T-cell (primary cell): ENCODE measurements around the gene RRP7A. TPM values are rescaled to one million over a fixed set of nuclear protein-coding genes. Genes with fewer than 3 reads are reported as not detected.
A peak's percentile ranks its signal among the peaks of the same experiment; 100 is the strongest.
"Not testable (repeated sequence)": the region's sequence is repeated elsewhere in the genome, so short reads cannot be mapped to it uniquely, and the experiment has no call there.

Experiments used
- ATAC-seq, 4 experiments: fragments of 200-7000 bp in 3 of 4; fragments of 150-1000 bp in 1 of 4; cut with Tn5 transposase; replicated peaks in 1 of 4; 1 replicate in 3 of 4; 2 replicates in 1 of 4; pipeline ENCODE4 v1.10.0; 2021; ENCODE audit warnings: moderate library complexity in 3 of 4, mild to moderate bottlenecking in 2 of 4, moderate number of reproducible peaks in 1 of 4
- CTCF ChIA-PET, 2 donors: fragments of 300-600 bp; sonication (Branson Sonifier 250); formaldehyde crosslinking; loops; one replicate each; lab custom pipeline; 2022; ENCODE audit warnings: antibody characterized with exemption in 2 of 2; lab: Charles Lee
- POLR2A ChIA-PET, 2 donors: fragments of 300-600 bp; sonication (Branson Sonifier 250); formaldehyde crosslinking; loops; one replicate each; lab custom pipeline; 2022; ENCODE audit warnings: antibody characterized with exemption in 2 of 2; lab: Charles Lee
- DNase-seq, 35 experiments: peaks; one replicate each; pipeline versions ENCODE4 v3.0.0 to v3.0.0-alpha.2; 2013 to 2023
- H3K27ac ChIP-seq: one replicate; pipeline ENCODE4 v1.5.1; 2013; ENCODE audit warnings: low read length
- H3K27me3 ChIP-seq, 2 experiments: replicated peaks in 1 of 2; 1 replicate in 1 of 2; 2 replicates in 1 of 2; pipeline versions ENCODE4 v1.6.1 to v1.7.0; 2013; ENCODE audit warnings: low read length in 1 of 2, mixed read lengths in 1 of 2; ENCODE audit not compliant: control insufficient read depth in 2 of 2, insufficient read depth in 2 of 2; ENCODE audit errors: extremely low read depth in 1 of 2
- H3K36me3 ChIP-seq, 2 donors: 1 replicate in 1 of 2; 2 replicates in 1 of 2; pipeline versions ENCODE4 v1.6.1 to v1.7.0; 2013; ENCODE audit warnings: low read length in 1 of 2; ENCODE audit not compliant: control insufficient read depth in 2 of 2, insufficient read depth in 1 of 2; ENCODE audit errors: extremely low read depth in 1 of 2
- H3K4me1 ChIP-seq, 2 experiments: 1 replicate in 1 of 2; 2 replicates in 1 of 2; pipeline versions ENCODE4 v1.6.1 to v1.7.0; 2013; ENCODE audit warnings: low read length in 2 of 2, mixed read lengths in 1 of 2; ENCODE audit not compliant: insufficient read depth in 2 of 2, control insufficient read depth in 1 of 2; ENCODE audit errors: extremely low read depth in 1 of 2
- H3K4me3 ChIP-seq, 2 donors: 1 replicate in 1 of 2; 2 replicates in 1 of 2; pipeline versions ENCODE4 v1.5.1 to v1.7.0; 2013; ENCODE audit warnings: mild to moderate bottlenecking in 2 of 2, low read length in 1 of 2, moderate library complexity in 1 of 2; ENCODE audit not compliant: control insufficient read depth in 1 of 2; ENCODE audit errors: extremely low read depth in 1 of 2
- H3K9me3 ChIP-seq: 2 replicates; pipeline ENCODE4 v1.7.0; 2013
- H3K27ac Mint-ChIP-seq, 2 donors: one replicate each; pipeline ENCODE4 v1.8.0; 2020 to 2021; ENCODE audit warnings: mild to moderate bottlenecking in 2 of 2, mixed read lengths in 2 of 2
- H3K27me3 Mint-ChIP-seq, 2 donors: one replicate each; pipeline ENCODE4 v1.8.0; 2021 to 2022; ENCODE audit warnings: mixed read lengths in 2 of 2
- H3K36me3 Mint-ChIP-seq: one replicate; pipeline ENCODE4 v1.8.0; 2021; ENCODE audit warnings: mixed read lengths
- H3K4me1 Mint-ChIP-seq, 3 donors: one replicate each; pipeline ENCODE4 v1.8.0; 2020 to 2022; ENCODE audit warnings: mixed read lengths in 3 of 3, mild to moderate bottlenecking in 1 of 3
- H3K4me3 Mint-ChIP-seq, 3 donors: one replicate each; pipeline ENCODE4 v1.8.0; 2020 to 2022; ENCODE audit warnings: mild to moderate bottlenecking in 3 of 3, mixed read lengths in 3 of 3, moderate library complexity in 3 of 3
- H3K9me3 Mint-ChIP-seq, 3 donors: one replicate each; pipeline ENCODE4 v1.8.0; 2020 to 2022; ENCODE audit warnings: mixed read lengths in 3 of 3
- WGBS: methylation state at CpG from one replicate; pipeline ENCODE4 v1.1.5; 2013; ENCODE audit warnings: missing lambda C conversion rate; ENCODE audit not compliant: insufficient coverage; 5-methylcytosine and 5-hydroxymethylcytosine counted together
- total RNA-seq, 35 experiments: library from RNA in 6 of 35; stranded (reverse) in 6 of 35; fragments of 120-200 nt in 1 of 35; gene quantifications; one replicate each; pipeline versions ENCODE4 v1.2.1 to v1.2.4 and lab custom pipeline; 2013 to 2026

RRP7A gene
- total RNA-seq, 5 donors from 2014 or later (not counting 1 experiment from before 2014, with no cell fraction given) = 51.2 to 84.9 (median 54.4) TPM

DNA sequence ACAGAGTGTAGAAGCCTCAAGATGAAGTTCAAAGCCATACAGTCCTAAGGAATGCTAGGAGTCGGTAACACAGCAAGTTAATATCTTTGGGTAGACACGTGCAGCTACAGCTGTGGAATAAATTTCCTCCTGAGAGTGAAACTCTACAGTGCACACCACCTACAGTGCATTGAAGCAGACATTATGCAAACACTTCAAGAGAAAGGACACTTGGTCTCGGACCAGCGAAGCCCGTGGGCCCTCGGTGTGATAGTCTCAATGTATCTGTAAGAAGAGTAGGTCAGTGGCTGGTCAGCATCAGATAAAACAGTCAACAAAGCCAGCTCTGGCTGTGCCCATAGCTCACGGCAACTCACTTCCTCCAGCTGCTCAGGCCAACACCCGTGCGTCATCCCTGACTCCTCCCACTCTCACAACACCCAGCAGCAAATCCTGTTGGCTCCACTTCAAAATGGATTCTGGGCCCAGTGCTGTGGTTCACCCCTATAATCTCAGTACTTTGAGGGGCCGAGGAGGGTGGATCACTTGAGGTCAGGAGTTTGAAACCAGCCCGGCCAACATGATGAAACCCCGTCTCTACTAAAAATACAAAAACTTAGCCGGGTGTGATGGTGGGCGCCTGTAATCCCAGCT, 17.7 kb upstream of the RRP7A start:
- H3K27me3 ChIP-seq, H3K4me3 Mint-ChIP-seq, DNase-seq, H3K36me3 ChIP-seq, H3K4me3 ChIP-seq, H3K36me3 Mint-ChIP-seq, H3K9me3 ChIP-seq, POLR2A ChIA-PET, H3K27ac Mint-ChIP-seq, H3K9me3 Mint-ChIP-seq, H3K27me3 Mint-ChIP-seq, H3K27ac ChIP-seq: not testable (repeated sequence)
- peak in 3 of 4 experiments; percentile 18 to 56 (median 29) for ATAC-seq
- WGBS = 80% methylated on average over 5 of the region's 14 CpGs
- CTCF ChIA-PET = interaction anchor here (0.6 kb wide), 2 partner anchors 10 to 51 kb away, joined by 3 read pairs; no protein-coding TSS in a partner anchor
- H3K4me1 ChIP-seq = peaks cover 0 to 13% of the 10 kb centered on the region in 2 experiments
- peaks cover 10 to 34% (median 15%) of the 10 kb centered on the region in 3 donors for H3K4me1 Mint-ChIP-seq

DNA sequence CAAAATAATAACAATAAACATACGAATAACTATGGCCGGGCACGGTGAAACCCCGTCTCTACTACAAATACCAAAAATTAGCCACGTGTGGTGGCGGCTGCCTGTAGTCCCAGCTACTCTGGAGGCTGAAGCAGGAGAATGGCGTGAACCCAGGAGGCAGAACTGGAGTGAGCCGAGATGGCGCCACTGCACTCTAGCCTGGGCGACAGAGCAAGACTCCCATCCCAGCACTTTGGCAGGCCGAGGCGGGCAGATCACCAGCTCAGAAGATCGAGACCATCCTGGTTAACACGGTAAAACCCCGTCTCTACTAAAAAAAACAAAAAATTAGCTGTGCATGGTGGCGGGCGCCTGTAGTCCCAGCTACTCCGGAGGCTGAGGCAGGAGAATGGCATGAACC, 17.0 kb upstream of the RRP7A start:
- H3K4me1 ChIP-seq = peaks cover 0 to 13% of the 10 kb centered on the region in 2 experiments
- H3K36me3 Mint-ChIP-seq, H3K9me3 ChIP-seq, H3K9me3 Mint-ChIP-seq, H3K27me3 Mint-ChIP-seq, H3K4me3 Mint-ChIP-seq, H3K36me3 ChIP-seq, ATAC-seq, H3K27ac ChIP-seq, H3K4me3 ChIP-seq, DNase-seq, H3K27ac Mint-ChIP-seq, POLR2A ChIA-PET, H3K27me3 ChIP-seq: not testable (repeated sequence)
- 94% methylated on average over 18 of the region's 18 CpGs for WGBS
- peaks cover 10 to 34% (median 15%) of the 10 kb centered on the region in 3 donors for H3K4me1 Mint-ChIP-seq
- CTCF ChIA-PET = interaction anchor here (0.6 kb wide), 2 partner anchors 10 to 51 kb away, joined by 3 read pairs; no protein-coding TSS in a partner anchor

DNA sequence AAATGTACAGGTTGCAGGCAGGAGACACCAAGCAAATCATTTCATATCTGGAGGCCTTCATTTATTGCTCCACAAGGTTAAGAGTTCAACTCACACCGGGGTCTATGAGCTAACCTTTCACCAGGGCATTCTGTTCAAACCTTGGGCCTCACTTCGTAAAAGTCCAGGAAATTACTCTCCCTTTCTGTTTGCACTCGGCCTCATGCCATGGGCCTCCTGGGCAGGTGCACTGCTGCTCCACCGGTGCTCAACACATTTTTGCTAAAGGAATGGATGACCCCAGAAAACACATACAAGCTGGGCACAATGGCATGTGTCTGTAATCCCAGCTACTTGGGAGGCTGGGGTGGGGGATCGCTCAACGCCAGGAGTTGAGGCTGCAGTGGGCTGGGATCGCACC, 16.6 kb upstream of the RRP7A start:
- Mint-ChIP-seq H3K4me3 (no peak overlapping the region), H3K4me1 (peaks cover 10 to 34% (median 15%) of the 10 kb centered on the region in 3 donors), H3K27me3 (no peaks in the 10 kb centered on the region), H3K36me3 (no peaks in the 10 kb centered on the region), H3K27ac (no peak overlapping the region), H3K9me3 (no peaks in the 10 kb centered on the region)
- Histone ChIP-seq H3K27ac (no peak overlapping the region), H3K9me3 (no peaks in the 10 kb centered on the region), H3K4me1 (peaks cover 0 to 13% of the 10 kb centered on the region in 2 experiments), H3K4me3 (no peak overlapping the region), H3K36me3 (no peaks in the 10 kb centered on the region), H3K27me3 (peaks cover 0 to 2% of the 10 kb centered on the region in 2 experiments)
- CTCF ChIA-PET = no interaction called here
- 87% methylated on average over 5 of the region's 7 CpGs for WGBS
- POLR2A ChIA-PET = no interaction called here
- DNase-seq (no peak), ATAC-seq (no peak)

DNA sequence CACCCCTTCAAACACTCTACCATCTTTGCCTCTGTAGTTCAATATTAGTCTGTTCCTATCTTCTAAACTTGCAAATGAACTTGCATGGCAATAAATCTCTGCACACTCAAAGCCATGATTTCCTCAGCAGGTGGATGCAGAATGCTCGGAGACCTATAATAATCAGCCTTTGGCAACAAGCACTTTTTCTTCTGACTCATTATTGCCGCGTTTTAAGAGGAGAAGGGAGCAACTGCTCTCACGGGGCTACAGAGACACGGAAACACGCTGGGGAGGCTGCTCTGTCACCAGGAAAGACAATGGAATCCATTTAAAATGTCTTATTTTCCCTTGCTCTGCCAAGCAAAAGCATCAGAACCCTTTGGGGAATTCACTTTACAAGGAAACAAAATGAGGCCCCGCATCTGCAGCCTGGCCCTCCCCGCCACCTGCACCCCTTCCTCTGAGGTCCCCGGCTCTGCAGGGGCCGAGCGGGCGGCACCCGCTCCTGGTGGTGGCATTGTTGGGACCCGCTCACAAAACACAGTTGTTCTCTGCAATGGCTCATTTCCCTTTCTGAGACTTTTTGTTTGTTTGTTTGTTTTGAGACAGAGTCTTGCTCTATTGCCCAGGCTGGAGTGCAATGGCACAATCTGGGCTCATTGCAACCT, 15.6 kb upstream of the RRP7A start:
- peaks cover 10 to 34% (median 15%) of the 10 kb centered on the region in 3 donors for H3K4me1 Mint-ChIP-seq
- H3K27me3 ChIP-seq, H3K36me3 ChIP-seq, H3K9me3 Mint-ChIP-seq, H3K4me3 Mint-ChIP-seq, H3K9me3 ChIP-seq, H3K27ac ChIP-seq, DNase-seq, CTCF ChIA-PET, POLR2A ChIA-PET, H3K27me3 Mint-ChIP-seq, H3K36me3 Mint-ChIP-seq, H3K4me3 ChIP-seq, H3K27ac Mint-ChIP-seq, ATAC-seq: not testable (repeated sequence)
- peaks cover 0 to 13% of the 10 kb centered on the region in 2 experiments for H3K4me1 ChIP-seq
- WGBS = 80% methylated on average over 1 of the region's 14 CpGs

DNA sequence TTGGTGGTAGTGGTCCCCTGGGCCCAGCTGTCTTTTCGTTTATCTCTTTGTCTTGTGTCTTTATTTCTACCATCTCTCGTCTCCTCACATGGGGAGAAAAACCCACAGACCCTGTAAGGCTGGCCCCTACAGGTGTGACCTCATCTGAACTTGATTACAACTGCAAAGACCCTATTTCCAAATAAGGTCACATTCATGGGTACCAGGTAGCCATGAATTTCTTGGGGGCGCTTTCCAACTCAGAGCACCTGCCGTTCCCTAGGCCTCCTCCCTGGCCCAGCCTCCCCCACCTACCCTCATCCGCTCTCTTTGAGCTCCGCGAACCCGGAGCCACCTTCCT, 14.0 kb upstream of the RRP7A start:
- H3K36me3 ChIP-seq = no peaks in the 10 kb centered on the region
- Mint-ChIP-seq H3K4me1 (peaks cover 10 to 33% (median 15%) of the 10 kb centered on the region in 3 donors), H3K4me3 (peak overlapping the region; percentile 78 to 92 (median 82)), H3K27ac (peak overlapping the region; percentile 94), H3K27me3 (no peaks in the 10 kb centered on the region), H3K36me3 (no peaks in the 10 kb centered on the region), H3K9me3 (no peaks in the 10 kb centered on the region)
- ChIA-PET POLR2A (no interaction called here), CTCF (interaction anchor here in 1 of 2 donors (0.6 kb wide), 2 partner anchors 12 to 413 kb away, joined by 3 to 5 read pairs; no protein-coding TSS in a partner anchor)
- peak overlapping the region; percentile 90 for H3K27ac ChIP-seq
- ATAC-seq (peak in 3 of 4 experiments; percentile 7 to 26 (median 19)), DNase-seq (no peak)
- 85% methylated on average over 8 of the region's 8 CpGs for WGBS
- peaks cover 0 to 2% of the 10 kb centered on the region in 2 experiments for H3K27me3 ChIP-seq
- H3K4me3 ChIP-seq = peak overlapping the region in 1 of 2 donors; percentile 47
- peaks cover 0 to 13% of the 10 kb centered on the region in 2 experiments for H3K4me1 ChIP-seq
- H3K9me3 ChIP-seq = no peaks in the 10 kb centered on the region

DNA sequence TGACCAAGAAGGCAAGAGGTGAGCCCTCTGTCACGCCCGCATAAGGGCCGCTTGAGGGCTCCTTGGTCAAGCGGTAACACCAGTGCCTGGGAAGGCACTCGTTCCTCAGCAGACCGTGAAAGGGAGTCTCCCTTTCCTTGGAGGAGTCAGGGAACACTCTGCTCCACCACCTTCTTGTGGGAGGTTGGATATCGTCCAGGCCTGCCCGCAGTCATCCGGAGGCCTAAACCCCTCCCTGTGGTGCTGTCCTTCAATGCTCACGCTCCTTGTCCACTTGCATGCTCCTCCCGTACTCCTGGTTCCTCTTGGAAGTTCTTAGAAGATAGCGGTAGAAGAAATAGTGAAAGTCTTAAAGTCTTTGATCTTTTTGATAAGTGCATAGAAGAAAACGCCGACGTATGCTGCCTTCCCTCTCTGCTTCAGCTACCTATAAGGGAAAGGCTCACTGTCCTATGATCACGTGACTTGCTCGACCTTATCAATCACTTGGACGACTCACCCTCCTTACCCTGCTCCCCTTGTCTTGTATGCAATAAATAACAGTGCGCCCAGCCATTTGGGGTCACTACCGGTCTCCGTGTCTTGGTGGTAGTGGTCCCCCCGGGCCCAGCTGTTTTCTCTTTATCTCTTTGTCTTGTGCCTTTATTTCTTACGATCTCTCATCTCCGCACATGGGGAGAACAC, 11.9 kb upstream of the RRP7A start:
- H3K27me3 ChIP-seq, H3K27ac Mint-ChIP-seq, POLR2A ChIA-PET, H3K9me3 ChIP-seq, H3K4me3 Mint-ChIP-seq, DNase-seq, ATAC-seq, H3K9me3 Mint-ChIP-seq, H3K4me3 ChIP-seq, CTCF ChIA-PET, H3K27ac ChIP-seq, H3K36me3 ChIP-seq, H3K27me3 Mint-ChIP-seq, H3K36me3 Mint-ChIP-seq: not testable (repeated sequence)
- WGBS = 82% methylated on average over 15 of the region's 24 CpGs
- H3K4me1 Mint-ChIP-seq = peaks cover 9 to 21% (median 10%) of the 10 kb centered on the region in 3 donors
- H3K4me1 ChIP-seq = peaks cover 0 to 13% of the 10 kb centered on the region in 2 experiments
